Fibroblast of peridontal ligament (primary cell): ENCODE results near the gene ZNF582.
"Not testable (repeated sequence)": the region's sequence is repeated elsewhere in the genome, so short reads cannot be mapped to it uniquely, and the experiment has no call there.

Experiments
- DNase-seq: peaks from one replicate; pipeline ENCODE4 v3.0.0-alpha.2; 2010; ENCODE audit errors: extremely low read depth

ZNF582 gene

DNA sequence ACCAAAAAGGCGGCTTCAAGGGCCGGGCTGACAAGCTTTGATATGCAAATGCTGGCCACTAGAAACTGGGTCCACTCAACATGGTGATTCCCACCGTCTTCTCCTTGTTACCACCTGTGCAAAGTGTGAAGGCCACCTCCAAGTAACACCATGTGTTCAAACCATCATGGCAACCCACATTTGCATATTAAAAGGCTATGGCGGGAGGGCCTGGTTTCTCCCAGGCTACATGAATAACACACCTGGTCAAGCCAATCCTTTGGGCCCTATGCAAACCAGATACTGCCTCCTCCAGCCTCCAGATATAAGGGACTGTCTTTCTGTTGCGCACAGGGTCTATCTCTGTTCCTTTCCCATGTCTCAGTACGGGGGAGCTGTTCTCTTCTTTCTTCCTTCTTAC is 42.1 kb downstream of the ZNF582 start:
- no peak for DNase-seq

DNA sequence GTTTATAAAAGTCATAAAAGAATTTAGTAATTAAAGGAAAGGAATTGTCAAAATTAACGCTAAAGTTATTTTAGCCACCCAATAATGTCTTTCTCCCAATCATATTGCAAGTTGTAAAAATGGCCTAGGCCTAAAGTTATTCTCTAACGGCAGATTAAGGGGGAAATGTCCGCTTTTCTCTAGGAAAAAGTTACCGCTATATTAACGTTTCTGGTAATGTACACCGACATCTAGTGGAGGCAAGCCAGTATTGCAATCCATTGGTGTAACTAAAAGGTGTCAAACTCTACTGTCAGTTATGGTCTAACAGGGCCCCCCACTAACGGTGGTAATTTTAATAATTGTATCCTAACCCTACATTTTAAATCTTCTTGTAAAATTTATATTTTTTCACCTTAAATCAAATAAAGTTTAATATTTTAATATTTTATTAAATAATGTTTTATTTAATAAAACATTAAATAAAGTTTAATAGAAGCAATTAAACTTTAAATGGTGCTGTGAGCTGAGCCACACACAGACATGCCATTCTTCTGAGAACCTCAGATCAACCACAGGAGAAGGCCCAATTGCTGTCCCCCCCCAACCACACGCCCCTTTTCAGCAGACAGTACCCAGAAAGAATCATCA is 42.8 kb downstream of the ZNF582 start:
- DNase-seq = peak; percentile 59

DNA sequence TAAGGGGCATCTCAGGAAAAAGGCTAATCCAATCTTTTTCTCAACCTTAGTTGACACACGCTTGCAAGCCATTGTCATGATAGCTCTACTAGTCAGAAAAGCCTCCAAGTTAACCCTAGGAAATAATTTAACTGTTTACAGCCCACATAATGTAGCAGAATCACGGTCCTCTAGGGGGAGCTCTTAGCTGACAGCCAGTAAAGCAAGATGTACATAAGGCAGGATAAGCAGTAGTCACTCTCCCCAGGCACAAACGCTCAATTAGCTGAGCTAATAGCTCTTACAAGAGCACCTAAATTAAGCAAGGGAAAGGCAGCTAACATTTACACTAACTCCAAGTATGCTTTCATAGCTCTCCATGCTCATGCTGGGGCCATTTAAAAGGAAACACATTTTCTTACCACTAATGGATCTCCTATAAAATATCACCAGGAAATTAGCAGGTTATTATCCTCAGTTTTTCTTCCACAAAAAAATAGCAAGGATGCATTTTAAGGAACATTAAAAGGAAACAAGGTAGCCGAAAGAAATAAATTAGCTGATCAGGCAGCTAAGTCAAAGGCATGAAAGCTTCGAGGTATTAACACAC is 45.0 kb downstream of the ZNF582 start:
- DNase-seq = no peak

GRCh38 chr19:56347163-56347778 is 46.1 kb downstream of the ZNF582 start:
- no peak for DNase-seq

DNA sequence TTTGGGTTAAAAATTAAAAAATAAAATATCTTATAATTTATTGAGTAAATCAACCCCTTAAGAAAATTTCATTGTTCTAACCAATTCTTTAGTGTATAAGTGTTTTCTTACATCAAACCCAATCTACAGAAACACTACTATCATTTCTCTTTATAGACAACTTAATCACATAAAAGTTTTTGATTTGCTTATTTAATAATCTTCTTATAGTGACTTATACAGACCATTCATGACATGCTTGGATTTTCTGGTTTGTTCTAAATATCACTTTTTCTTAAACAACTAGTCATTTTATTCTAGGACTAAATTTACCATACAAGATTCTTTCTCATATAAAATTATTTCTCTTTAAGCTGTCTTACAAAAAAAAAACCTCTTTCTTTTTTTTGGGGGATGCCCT is 51.4 kb downstream of the ZNF582 start:
- DNase-seq = no peak

DNA sequence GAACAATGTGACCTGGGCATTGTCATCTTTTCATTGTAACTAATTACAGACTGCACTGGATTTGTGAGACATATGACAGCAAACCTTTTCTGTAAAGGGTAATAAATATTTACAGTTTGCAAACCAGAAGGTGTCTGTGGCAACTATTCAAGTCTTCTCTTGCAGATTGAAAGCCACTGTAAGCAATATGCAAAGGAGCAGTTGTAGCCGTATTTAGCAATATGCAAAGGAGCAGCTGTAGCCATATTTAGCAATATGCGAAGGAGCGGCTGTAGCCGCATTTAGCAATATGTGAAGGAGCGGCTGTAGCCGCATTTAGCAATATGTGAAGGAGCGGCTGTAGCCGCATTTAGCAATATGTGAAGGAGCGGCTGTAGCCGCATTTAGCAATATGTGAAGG is 54.3 kb downstream of the ZNF582 start:
- DNase-seq = not testable (repeated sequence)

DNA sequence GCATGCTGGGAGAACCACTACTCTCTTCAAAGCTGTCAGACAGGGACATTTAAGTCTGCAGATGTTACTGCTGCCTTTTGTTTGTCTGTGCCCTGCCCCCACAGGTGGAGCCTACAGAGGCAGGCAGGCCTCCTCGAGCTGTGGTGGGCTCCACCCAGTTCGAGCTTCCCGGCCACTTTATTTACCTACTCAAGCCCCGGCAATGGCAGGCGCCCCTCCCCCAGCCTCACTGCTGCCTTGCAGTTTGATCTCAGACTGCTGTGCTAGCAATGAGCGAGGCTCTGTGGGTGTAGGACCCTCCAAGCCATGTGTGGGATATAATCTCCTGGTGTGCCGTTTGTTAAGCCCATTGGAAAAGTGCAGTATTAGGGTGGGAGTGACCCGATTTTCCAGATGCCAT is 56.3 kb downstream of the ZNF582 start:
- not testable (repeated sequence) for DNase-seq

DNA sequence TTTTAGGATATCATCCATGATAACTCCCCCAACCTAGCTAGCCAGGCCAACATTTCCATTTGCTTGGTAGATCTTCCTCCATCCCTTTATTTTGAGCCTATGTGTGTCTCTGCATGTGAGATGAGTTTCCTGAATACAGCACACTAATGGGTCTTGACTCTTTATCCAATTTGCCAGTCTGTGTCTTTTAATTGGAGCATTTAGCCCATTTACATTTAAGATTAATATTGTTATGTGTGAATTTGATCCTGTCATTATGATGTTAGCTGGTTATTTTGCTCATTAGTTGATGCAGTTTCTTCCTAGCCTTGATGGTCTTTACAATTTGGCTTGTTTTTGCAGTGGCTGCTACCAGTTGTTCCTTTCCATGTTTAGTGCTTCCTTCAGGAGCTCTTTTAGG is 58.0 kb downstream of the ZNF582 start:
- not testable (repeated sequence) for DNase-seq

GRCh38 chr19:56333506-56333905 is 59.8 kb downstream of the ZNF582 start:
- peak; percentile 65 for DNase-seq
